GM21529 (cell line): ENCODE measurements around the gene TGM5.
"Not testable (repeated sequence)": the region's sequence is repeated elsewhere in the genome, so short reads cannot be mapped to it uniquely, and the experiment has no call there.

Experiments
- ATAC-seq: cut with Tn5 transposase; IDR thresholded peaks from one replicate; pipeline ENCODE4 v1.9.1; 2021; ENCODE audit not compliant: unreplicated experiment

The TGM5 gene

DNA sequence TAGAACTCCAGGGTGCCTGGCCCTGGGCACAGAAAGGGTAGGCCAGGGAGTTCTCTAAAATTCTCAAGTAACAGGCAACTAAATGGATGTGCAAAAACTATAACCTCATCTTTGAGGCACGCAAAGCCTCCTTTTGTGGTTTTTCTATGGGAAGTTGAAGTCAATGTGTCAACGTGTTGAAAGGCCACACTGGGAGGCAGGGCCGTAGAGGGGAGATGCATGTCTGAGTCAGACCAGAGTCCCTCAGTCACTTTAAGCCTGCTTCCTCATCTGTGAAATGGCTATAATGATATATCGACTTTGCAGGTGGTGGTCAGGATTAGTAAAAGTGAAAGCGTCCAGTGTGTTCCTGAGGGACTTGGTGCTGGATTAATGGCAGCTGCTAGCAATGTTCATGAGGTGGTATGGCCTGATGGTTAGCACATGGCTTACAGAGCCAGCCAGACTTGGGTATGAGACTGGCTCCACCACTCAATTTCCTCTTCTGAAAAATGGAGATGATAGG is 17.0 kb downstream of the TGM5 start:
- peak; percentile 44 for ATAC-seq

DNA sequence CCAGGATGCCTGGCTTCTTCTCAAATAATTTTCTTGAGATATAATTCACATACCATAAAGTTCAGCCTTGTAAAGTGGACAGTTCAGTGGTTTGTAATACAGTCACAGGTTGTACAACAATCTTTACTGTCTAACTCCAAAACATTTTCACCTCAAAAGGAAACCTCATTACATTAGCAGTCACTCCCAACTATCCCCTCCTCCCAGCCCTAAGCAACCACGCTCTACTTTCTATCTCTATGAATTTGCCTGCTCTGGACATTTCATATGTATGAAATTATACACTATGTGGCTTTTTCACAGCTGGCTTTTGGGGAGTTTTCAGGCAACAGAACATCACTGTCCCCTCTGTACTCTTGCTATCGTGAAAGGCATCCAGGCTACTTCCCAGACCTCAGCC is 17.5 kb downstream of the TGM5 start:
- no peak for ATAC-seq

DNA sequence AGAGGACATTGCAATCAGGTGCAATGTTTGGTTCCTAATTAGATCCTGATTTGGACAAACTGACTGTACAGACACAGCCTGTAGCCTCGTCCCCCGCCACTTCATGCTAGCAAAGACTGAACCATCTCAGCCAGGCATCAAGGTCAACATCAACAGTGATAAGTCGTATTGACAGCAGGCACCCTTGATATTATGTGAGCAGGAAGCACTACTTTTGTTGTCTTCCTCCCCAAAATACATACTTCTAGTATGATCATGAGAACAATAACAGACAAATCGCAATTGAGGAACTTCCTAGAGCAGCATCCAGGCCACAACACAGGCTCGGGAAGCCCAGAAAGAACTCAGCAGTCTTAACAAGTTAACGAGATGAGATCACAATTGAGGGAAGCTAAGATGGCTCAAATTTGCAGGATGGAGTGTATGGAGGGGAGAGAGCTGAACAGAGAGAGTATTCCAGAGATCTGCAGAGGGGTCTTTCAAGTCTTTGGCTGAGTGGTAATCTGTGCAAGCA is 20.4 kb downstream of the TGM5 start:
- ATAC-seq: no peak

DNA sequence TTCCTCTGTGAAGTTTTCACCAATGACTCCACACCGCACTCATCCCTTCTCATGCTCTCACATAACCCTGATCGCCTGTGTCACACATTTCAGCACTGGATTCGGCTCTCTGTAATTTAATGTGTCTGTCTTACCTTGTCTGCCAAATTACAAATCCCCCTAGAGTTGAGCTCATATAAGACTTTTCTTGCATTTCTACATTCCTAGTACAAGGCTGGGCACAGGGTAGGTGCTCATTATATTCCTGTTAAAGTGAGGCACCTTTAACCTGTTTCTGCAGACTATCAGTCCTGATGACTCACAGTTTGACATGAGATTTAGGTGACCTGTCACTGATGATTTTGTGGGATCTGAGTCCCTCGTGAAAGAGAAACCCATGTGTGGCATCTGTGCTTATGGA is 22.6 kb downstream of the TGM5 start:
- no peak for ATAC-seq

DNA sequence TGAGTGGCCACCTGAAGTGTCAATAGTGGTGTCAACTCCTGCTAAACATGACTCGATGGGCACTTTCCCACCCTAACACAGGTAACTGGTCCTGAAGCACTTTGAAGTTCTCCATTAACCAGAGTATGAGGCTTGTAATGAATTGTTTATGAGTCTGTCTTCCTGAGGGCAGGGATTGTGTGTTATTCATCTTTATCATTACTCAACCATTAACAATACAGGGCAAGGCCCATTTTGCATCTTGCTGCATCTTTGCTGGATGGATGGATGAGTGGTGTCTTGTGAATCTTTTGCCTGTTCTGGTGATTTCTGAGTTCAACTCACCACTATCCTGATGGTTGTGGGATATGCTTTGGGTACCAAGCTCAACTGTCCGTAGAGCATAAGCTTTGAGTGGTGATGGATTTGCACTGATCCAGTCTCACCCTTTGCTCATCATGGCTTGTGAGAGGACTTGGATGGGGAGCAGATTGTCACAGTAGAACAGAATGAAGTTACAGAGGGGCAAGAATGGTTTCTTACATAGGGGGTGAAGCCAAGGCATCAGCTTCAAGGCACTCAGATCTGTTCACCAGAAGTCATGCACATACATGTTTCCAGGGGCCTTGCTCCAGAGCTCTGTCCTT is 23.6 kb downstream of the TGM5 start:
- no peak for ATAC-seq

DNA sequence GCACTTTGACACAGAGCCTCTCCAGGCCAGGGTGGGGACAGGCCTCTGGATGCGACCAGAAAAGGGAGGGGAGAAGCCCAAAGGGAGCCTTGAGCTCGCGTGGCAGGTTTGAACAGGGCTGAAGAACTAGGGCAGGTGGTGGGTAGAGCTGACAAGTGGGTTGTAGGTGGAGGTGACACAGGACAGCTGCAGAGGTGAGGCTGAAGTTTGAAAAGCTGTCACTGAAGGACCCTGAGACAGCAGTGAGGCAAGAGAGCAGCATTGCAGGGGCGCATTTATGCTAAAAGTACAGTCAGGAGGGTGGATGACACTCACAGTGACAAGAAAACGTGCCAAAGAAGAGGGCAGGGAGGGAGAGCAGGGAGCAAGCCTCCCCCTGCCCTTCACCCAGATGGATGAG is 24.1 kb downstream of the TGM5 start:
- no peak for ATAC-seq

DNA sequence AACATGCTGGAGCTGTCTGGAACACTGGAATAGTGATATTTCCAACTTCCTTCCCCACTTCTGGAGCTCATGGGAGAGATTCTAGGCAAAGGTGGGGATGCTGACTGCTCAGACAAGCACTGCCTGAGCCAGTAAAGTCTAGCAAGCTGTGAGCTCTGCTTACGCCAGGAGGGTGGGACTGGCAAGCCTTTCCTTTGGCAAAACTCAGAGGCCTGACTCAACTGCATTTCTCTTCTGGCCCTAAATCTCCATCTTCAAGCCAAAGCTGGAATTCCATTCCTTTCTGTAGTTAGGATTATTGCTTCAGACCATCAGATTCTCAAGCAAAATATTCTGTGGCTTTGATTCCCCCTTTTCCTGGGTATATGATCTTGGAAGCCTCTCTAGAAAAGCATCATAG is 25.6 kb downstream of the TGM5 start:
- no peak for ATAC-seq

DNA sequence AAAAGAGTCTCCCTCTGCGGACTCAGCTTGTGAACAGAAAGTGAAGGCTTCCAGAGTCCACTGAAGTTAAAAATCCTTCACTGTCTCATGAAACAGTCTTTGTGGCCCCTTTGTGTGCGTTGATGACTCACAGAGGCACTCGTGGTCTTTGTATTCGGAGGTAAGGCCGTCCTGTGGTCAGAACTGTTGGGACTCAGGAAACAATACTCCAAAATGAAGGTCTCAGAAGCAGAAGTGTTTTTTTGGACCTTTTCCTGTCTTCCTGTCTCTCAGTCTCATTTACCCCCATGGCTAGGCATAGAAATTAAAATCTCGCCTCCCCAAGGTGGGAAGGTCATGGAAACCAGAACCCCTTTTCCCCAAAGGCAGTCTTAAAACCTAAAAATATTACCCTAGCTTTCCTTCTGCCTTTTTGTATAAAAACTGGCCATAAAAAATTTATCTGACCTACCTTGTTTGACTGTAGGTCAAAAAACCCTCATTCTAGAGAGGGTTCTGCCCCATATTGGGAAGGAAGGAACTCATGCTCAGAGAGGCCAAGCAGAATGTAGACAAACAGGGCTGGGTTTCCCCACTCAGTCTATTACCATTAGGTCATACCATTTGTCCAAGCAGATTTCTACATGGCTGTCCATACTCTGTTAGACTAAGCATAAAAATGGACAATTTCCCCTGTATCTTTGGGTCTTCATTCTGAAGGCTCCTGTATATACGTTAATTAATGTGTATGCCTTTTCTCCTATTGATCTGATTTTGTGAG is 26.8 kb downstream of the TGM5 start:
- no peak for ATAC-seq

DNA sequence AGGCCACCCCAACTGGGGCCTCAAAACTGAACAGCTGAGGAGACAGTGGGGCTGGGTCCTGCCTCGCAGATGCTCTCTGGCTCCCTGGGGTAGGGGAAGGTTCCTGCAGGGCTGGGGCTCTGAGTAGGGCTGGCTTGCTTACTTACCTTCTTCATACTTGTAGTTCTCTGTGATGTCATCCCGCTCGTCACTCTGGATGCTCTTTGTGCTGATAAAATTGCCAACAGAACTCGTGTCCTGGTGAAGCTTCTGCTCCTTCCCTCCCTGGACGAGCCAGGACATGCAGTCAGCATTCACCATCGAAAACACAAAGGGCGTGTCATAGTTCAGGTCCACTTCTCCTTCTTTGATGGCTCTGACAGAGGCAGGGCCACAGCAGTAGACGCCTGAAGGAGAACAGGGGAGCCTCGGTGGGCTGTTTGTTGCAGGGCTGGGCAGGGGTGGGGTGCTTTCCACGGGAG is 28.0 kb downstream of the TGM5 start:
- no peak for ATAC-seq

DNA sequence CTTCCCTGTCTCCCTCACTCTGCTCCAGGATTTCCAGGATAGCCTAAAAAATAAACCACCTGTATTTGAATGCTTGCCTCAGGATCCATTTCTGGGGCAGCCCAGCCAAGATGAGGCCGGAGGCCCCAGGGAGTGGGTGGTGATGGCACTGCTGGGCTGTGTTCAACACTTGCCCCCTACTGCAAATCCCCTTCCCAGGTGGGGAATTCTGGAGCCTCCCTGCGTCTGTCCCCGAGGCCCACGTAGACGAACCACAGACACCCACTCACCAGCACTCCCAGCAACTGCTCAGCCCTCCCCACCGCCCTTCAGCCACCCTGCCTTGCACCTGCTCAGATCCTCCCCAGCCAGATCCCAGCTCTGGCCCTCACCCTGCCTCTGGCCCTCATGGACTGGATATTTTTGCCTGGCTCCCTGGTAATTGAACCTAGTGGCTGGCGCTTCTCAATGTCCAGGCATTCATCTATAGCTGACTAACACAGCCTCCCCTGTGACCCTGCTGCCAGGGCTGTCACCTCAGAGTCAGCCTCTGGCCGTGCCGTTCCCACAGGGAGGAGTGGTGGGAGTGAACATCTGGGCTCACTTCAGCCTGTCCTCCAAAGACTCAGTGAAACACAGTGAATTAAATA is 28.8 kb downstream of the TGM5 start:
- ATAC-seq: no peak

DNA sequence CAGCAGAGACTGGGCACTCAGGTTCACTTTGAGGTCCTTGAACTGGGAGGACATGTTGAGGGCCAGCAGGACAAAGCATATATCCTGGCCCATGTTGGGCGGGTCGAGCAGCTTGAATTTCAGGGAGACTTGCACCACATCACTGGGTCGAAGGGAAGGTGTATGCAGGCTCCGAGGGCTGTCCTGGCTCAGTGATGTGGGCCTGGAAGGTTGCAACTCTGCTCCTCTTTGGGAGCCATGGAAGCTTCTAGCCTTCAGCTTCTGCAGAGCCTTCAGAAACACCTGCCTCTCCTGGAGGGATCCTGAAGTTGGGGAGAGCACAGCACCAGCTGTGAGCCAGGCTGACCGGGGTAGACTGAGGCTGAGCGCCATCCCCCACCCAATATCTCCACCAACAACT is 31.2 kb downstream of the TGM5 start:
- no peak for ATAC-seq

DNA sequence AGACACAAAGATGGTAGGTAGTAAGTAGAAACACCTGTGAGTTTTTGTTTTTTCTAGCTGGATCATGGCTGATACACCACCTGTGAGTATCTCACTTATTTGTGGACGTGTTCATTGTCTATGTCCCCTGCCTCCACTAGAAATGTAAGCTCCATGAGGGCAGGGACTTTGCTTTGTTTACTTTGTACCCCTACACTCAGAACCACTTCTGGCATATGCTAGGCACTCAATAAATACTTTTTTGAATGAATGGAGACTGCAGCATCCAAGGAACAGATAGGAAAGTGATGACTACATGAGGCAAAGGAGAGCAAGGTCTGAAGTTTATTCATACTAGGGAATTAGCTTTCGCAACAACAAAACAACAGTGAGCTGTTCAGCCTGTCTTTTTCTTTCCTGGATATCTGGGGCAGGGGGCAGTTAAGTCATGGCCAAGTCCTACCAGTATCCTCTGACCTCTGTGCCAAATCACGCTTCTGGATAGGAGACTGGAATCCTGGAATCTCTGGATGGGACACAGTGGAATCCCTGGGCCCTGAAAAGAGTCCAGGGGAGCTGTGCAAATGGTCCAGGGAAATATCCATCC is 34.3 kb downstream of the TGM5 start:
- no peak for ATAC-seq

DNA sequence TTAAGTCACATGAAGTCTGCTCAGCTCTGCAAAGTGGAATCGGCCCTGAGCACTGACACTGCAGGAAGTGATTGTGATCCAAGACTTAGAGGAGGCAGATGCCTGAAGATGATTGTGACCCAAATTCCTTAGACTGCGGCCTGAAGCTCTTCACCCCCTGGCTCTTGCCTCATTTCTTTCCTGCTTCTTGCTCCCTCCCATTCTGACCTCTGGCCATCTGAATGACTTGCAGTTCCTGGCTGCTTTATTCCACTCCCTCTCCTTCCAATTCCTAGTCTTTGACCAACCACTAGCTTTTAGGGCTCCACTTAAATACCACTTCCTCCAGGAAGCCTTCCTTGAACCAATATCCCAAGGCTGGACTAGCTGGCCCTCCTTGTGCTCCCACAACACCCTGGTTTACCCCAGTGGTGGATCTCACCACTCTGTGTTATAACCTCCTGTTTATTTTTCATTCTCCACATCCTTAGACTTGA is 36.0 kb downstream of the TGM5 start:
- ATAC-seq: no peak

DNA sequence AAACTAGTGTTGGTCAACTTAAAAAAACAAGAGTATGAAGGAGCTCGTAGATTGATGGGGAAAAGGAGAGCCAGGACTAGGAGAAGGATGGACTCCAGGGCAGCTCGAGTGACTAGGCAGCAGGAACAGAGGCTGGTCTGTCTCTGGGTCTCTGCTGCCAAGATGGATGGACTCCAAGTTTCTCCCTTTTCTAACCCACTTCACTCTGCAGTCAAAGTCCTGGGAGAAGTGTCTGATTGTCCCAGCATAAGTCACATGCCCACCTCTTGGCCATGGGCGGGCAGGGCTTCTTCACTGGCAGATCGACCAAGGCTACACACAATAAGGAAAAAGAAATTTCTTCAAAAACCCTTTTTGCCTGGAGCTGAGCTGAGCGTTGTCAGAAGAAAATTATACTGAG is 36.8 kb downstream of the TGM5 start:
- no peak for ATAC-seq

DNA sequence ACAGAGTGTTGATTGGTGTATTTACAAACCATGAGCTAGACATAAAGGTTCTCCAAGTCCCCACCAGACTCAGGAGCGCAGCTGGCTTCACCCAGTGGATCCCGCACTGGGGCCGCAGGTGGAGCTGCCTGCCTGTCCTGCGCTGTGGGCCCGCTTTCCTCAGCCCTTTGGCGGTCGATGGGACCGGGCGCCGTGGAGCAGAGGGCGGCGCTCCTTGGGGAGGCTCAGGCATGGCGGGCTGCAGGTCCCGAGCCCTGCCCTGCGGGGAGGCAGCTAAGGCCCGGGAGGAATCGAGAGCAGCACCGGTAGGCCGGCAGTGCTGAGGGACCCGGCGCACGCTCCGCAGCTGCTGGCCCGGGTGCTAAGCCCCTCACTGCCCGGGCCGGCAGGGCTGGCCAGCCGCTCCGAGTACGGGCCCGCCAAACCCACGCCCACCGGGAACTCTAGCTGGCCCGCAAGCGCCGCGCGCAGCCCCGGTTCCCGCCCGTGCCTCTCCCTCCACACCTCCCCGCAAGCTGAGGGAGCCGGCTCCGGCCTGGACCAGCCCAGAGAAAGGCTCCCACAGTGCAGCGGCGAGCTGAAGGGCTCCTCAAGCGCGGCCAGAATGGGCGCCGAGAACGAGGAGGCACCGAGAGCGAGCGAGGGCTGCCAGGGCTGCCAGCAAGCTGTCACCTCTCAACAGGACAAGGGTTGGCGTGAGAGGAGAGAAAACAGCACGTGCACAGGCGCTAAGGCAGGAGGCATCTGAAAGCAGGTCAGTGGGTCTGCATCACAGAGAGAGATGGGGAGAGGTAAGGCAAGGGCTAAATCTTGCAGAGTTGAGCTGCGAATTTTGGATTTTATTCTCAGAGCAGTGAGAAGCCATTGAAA is 40.1 kb downstream of the TGM5 start:
- no peak for ATAC-seq

DNA sequence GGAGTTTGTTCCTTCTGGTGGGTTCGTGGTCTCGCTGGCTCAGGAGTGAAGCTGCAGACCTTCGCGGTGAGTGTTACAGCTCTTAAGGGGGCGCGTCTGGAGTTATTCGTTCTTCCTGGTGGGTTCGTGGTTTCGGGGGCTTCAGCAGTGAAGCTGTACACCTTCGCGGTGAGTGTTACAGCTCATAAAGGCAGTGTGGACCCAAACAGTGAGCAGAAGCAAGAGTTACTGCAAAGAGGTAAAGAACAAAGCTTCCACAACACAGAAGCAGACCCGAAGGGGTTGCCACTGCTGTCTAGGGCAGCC is 40.8 kb downstream of the TGM5 start:
- not testable (repeated sequence) for ATAC-seq

DNA sequence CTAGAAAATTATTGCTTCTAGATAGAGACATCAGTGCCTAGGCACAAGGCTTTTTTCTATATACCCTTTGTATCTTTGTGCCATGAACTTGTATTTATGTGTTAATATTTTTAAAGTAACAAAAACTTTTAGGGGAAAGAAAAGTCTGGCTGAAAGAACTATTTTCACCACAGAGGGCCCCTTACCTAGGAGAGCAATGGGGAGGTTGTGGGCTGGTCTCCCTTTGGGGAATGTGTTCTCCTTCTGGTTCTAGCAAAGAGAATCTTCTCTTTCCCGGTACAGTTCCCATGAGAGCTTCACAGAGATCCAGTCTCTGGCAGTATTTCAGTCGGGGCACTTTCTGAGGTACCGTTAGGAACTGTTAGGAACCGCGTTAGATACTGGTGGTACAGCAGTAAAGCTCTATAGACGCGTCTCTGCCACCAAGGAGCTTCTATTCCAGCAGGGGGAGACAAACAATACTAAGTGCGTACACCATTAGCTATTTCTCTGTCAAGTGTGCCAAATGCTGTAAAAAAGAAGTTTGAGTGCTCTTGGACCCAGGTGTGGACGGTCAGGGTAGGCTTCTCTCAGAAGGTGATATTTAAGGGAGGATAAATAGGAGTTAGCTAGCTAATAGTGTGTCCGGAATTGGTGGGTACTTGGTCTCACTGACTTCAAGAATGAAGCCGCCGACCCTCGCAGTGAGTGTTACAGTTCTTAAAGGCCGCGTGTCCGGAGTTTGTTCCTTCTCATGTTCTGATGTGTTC is 41.4 kb downstream of the TGM5 start:
- no peak for ATAC-seq

DNA sequence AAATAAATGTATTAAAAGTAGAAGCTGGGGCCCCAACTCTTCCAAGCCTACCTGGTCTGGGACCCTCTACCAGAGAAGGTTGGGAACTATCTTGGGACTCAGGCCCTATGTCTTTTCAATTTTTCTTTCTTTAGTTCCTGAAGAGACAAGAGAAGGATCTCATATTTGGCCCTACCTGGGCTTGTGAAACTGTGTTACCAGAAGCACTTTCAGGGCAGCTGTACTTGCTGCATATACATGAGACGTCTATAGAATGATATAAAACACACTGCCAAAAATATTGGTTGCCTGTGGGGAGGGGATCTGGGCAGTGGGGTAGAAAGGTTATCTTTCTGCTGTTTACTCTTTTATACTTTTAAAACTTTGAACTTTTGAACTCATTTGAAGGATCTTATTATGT is 45.3 kb downstream of the TGM5 start:
- ATAC-seq: no peak

DNA sequence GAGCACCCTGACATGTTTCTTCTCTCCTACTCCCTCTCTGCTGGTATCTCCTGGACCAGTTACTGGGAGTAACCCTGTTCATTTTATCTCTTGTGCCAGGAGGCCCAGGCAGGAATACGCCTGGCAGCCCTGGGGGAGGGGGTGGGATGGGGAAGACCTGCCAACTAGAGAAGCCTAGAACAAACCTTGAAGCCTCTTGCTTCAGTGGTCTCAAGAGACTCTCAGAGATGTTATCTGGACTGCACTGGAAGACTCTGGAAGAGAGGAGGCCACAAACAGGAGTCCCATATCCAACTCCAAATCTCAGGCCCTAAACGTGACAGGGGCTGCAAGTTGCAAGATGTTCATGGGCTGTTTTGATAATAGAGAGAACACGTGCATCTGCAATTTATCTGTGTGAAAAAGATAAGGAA is 45.7 kb downstream of the TGM5 start, which contains the start of gene EPB42:
TSS of gene EPB42 (minus strand) at position 28 of the 413 bp plus-strand sequence. CDS start 193 bp downstream, outside the sequence.
- no peak for ATAC-seq
